ENCODE measurements around the gene MUSK. TPM values are rescaled to one million over a fixed set of nuclear protein-coding genes. Genes with fewer than 3 reads are reported as not detected.

The MUSK gene
- total RNA-seq, 1 experiment from 2014 or later: not detected

DNA sequence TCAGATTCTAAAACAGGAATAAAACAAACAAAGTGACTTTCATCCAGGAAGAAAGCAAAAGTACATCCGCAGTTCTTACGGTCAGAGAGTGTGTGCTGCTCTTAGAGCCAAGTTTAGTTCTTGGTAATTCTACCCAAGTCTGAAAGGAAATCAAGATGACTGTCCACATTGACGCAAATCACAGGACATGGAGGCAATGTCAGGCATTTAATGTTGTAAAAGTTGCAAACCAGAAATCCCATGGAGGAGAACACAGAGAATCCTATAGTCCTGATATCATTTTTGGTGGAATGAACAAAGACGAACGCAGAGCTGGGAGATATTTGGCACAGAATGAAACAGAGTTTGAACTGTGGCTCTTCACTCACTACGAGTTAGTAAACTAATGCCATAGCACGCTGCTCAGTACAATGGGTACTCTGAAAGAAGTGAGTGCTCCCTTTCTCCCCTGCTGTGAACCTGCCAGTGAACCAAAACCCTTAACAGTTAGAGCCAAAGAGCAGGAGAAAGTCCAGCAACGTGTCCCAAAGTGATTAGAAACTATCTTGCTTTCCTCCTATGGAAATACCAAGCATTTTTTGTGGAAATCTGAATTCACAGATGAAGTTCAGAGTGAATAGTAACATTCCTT, 74.3 kb downstream of the MUSK start:
- Histone ChIP-seq H3K9me3 (ENCODE audit: low read length) (no peaks in the 10 kb centered on the region), H3K27ac (ENCODE audit: low read length) (no peak overlapping the region), H2AFZ (ENCODE audit: low read length) (no peak overlapping the region), H3K4me2 (ENCODE audit: low read depth, low read length, poor library complexity, severe bottlenecking) (no peak overlapping the region), H4K20me1 (ENCODE audit: insufficient read depth, low read depth, low read length) (no peaks in the 10 kb centered on the region), H3K4me1 (ENCODE audit: low read length) (no peaks in the 10 kb centered on the region), H3K9ac (ENCODE audit: low read length) (no peak overlapping the region), H3K36me3 (ENCODE audit: insufficient read depth, low read length) (no peaks in the 10 kb centered on the region), H3K79me2 (ENCODE audit: low read length) (no peaks in the 10 kb centered on the region), H3K4me3 (ENCODE audit: low read length) (no peak overlapping the region), H3K27me3 (ENCODE audit: low read length) (0 out of 2 replicates have a peak, but pooled peaks cover 2% of the 10 kb centered on the region), H3K9me2 (replicated peaks; ENCODE audit: insufficient read depth, low read length) (peaks cover 7% of the 10 kb centered on the region; the same call in 1 of the 2 replicates)
- no peak for DNase-seq

DNA sequence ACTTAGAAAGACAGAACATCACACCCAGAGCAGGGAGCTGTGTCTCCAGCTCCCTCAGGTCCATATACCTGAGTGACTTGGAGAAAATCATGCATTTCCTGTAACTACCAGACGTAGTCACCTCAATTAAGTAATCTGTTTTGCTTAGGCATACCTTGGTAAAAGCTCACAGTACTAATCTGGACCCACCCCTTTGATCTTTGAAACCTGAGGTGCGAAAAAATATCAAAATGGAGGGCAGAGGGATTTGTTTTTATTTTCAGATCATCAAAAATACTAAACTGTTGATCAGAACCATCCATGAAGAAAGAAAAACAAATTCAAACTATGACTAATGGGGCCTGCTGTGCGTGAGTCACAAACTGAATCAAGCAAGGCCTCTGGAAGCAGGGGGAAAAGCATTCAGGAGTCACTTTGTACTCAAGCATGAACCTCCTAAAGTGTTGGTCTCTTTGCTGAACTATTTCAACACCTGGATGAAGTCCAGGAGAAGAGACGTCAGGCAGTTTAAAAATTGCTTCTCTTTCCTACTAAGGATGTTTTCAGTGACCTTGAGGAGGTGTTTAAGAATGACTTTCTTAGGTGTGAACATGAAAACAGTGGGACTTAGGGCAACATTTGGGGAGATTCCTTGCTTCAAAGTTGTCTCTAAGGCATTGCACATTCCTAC, 76.3 kb downstream of the MUSK start:
- no peaks in the 10 kb centered on the region for H3K9me3 ChIP-seq (ENCODE audit: low read length)
- H3K27me3 ChIP-seq (ENCODE audit: low read length): 0 out of 2 replicates have a peak, but pooled peaks cover 2% of the 10 kb centered on the region
- no peak overlapping the region for H3K4me3 ChIP-seq (ENCODE audit: low read length)
- H2AFZ ChIP-seq (ENCODE audit: low read length): no peak overlapping the region
- no peaks in the 10 kb centered on the region for H3K36me3 ChIP-seq (ENCODE audit: insufficient read depth, low read length)
- H3K79me2 ChIP-seq (ENCODE audit: low read length): no peaks in the 10 kb centered on the region
- no peak overlapping the region for H3K9ac ChIP-seq (ENCODE audit: low read length)
- H3K27ac ChIP-seq (ENCODE audit: low read length): no peak overlapping the region
- H4K20me1 ChIP-seq (ENCODE audit: insufficient read depth, low read depth, low read length): no peaks in the 10 kb centered on the region
- no peaks in the 10 kb centered on the region for H3K4me1 ChIP-seq (ENCODE audit: low read length)
- H3K9me2 ChIP-seq (replicated peaks; ENCODE audit: insufficient read depth, low read length): 0 out of 2 replicates have a peak, but pooled peaks cover 3% of the 10 kb centered on the region
- H3K4me2 ChIP-seq (ENCODE audit: low read depth, low read length, poor library complexity, severe bottlenecking): no peak overlapping the region
- no peak for DNase-seq

DNA sequence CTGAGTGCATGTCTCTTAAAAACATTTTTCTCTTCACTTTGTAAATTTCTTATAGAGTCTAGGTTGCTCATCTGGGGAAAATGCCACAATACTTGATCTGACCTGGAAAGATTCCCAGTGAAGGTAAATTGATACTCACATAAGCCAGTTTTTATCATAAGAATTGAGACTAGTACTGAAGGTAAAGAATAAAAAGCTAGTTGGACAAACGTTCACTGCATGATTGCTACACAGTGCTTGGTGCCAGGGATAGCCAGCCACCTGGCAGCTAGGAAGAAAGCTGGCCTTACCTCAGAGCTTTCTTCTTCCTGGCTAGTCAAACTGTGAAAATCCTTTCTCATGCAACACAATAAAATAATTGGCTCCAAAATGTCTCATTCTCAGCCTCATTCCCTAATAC, 77.1 kb downstream of the MUSK start:
- no peaks in the 10 kb centered on the region for H3K9me3 ChIP-seq (ENCODE audit: low read length)
- no peak overlapping the region for H3K4me3 ChIP-seq (ENCODE audit: low read length)
- no peaks in the 10 kb centered on the region for H3K4me1 ChIP-seq (ENCODE audit: low read length)
- no peaks in the 10 kb centered on the region for H3K36me3 ChIP-seq (ENCODE audit: insufficient read depth, low read length)
- H3K27me3 ChIP-seq (ENCODE audit: low read length): no peaks in the 10 kb centered on the region
- no peak overlapping the region for H3K9ac ChIP-seq (ENCODE audit: low read length)
- no peaks in the 10 kb centered on the region for H3K79me2 ChIP-seq (ENCODE audit: low read length)
- no peak overlapping the region for H2AFZ ChIP-seq (ENCODE audit: low read length)
- H4K20me1 ChIP-seq (ENCODE audit: insufficient read depth, low read depth, low read length): no peaks in the 10 kb centered on the region
- no peak overlapping the region for H3K4me2 ChIP-seq (ENCODE audit: low read depth, low read length, poor library complexity, severe bottlenecking)
- no peak for DNase-seq
- no peak overlapping the region for H3K27ac ChIP-seq (ENCODE audit: low read length)
- 0 out of 2 replicates have a peak, but pooled peaks cover 1% of the 10 kb centered on the region for H3K9me2 ChIP-seq (replicated peaks; ENCODE audit: insufficient read depth, low read length)

DNA sequence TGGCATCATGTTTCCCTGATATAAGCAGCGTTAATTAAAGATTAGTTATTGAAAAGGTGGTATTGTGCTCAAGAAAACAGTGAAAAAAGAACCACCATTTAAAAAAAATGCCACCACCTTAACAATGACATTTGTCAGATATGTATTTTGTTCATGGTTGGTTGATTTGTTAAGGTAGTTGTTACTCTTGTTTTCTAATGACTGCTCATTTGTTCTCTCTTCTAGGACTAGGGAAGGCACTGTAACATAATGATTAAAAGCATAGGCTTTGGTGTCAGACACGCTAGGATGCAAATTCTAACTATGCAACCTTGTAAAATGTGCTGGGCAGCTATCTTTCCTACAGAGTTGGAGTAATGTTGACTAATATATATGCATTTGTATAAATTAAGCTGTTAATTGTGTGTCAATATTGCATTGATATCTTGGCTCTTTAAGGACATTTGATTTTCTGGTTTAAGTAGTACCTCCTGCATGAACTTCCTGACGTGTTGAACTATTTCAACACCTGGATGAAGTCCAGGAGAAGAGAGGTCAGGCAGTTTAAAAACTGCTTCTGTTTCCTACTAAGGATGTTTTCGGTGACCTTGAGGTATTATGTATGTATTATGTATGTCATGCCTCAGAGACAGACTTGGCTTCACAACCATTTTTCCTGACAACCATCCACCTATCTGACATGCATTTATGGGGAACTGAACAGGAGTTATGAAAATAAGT, 77.8 kb downstream of the MUSK start:
- Histone ChIP-seq H3K36me3 (ENCODE audit: insufficient read depth, low read length) (no peaks in the 10 kb centered on the region), H3K9ac (ENCODE audit: low read length) (no peak overlapping the region), H4K20me1 (ENCODE audit: insufficient read depth, low read depth, low read length) (no peaks in the 10 kb centered on the region), H2AFZ (ENCODE audit: low read length) (no peak overlapping the region), H3K4me2 (ENCODE audit: low read depth, low read length, poor library complexity, severe bottlenecking) (no peak overlapping the region), H3K4me3 (ENCODE audit: low read length) (no peak overlapping the region), H3K27me3 (ENCODE audit: low read length) (no peaks in the 10 kb centered on the region), H3K4me1 (ENCODE audit: low read length) (no peaks in the 10 kb centered on the region), H3K9me2 (replicated peaks; ENCODE audit: insufficient read depth, low read length) (no peaks in the 10 kb centered on the region), H3K27ac (ENCODE audit: low read length) (no peak overlapping the region), H3K9me3 (ENCODE audit: low read length) (no peaks in the 10 kb centered on the region), H3K79me2 (ENCODE audit: low read length) (no peaks in the 10 kb centered on the region)
- DNase-seq: no peak

DNA sequence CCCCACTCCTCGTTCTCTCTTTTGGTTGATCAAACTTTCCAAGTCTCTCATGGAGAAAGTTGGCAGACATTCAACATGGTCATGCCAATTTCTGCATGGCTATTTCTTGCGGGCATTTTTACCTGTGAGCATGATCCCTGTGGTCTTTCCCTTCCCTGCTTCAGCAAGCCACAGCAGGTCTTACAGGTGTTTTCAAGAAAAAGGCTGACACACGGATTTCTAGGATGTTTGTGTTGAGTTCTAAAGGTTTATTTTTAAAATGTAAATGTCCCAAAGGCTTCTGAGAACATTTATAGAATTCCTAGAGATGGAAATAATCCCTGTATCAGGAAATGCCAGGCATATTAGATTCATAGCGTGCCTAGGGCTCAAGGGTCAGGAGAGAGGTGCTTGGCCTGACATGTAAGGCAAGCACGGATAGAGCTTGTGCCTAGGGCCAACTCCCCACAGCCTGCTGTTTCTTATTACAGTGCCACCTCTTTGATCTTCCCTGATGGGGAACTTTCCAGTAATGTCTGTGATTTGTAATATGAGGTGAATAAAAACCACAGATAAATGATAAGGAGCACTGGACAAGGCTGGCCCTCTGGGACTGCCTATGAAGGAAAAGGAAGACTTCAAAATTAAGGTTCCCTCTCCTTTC, 79.8 kb downstream of the MUSK start:
- no peak overlapping the region for H3K4me3 ChIP-seq (ENCODE audit: low read length)
- H2AFZ ChIP-seq (ENCODE audit: low read length): no peak overlapping the region
- H3K79me2 ChIP-seq (ENCODE audit: low read length): no peaks in the 10 kb centered on the region
- H3K4me2 ChIP-seq (ENCODE audit: low read depth, low read length, poor library complexity, severe bottlenecking): no peak overlapping the region
- no peak for DNase-seq
- H3K9me2 ChIP-seq (replicated peaks; ENCODE audit: insufficient read depth, low read length): no peaks in the 10 kb centered on the region
- H3K9ac ChIP-seq (ENCODE audit: low read length): no peak overlapping the region
- H3K27me3 ChIP-seq (ENCODE audit: low read length): no peaks in the 10 kb centered on the region
- no peaks in the 10 kb centered on the region for H4K20me1 ChIP-seq (ENCODE audit: insufficient read depth, low read depth, low read length)
- no peak overlapping the region for H3K27ac ChIP-seq (ENCODE audit: low read length)
- H3K36me3 ChIP-seq (ENCODE audit: insufficient read depth, low read length): no peaks in the 10 kb centered on the region
- no peaks in the 10 kb centered on the region for H3K9me3 ChIP-seq (ENCODE audit: low read length)
- H3K4me1 ChIP-seq (ENCODE audit: low read length): no peaks in the 10 kb centered on the region

DNA sequence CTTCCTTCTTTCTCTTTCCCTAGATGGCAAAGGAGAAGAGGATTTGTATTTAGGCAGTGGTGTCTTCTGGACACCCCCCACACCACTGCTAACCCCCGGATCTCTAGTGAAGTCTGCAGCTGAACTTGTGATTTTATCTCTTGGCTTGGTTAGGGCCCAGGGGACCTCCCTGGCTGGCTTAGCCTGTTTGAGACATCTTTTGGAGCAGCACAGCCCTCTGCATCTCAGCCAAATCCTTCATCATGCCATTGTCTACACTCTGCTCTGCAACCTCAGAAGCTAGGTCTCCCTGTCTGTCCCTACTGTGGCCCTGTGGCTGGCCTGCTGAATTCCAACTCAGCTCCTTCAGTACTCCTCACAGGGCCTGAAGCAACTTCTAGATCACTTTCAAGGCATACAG, 81.7 kb downstream of the MUSK start:
- Histone ChIP-seq H2AFZ (ENCODE audit: low read length) (no peak overlapping the region), H3K27me3 (ENCODE audit: low read length) (no peaks in the 10 kb centered on the region), H3K9me3 (ENCODE audit: low read length) (no peaks in the 10 kb centered on the region), H3K36me3 (ENCODE audit: insufficient read depth, low read length) (no peaks in the 10 kb centered on the region), H3K4me3 (ENCODE audit: low read length) (no peak overlapping the region), H3K4me2 (ENCODE audit: low read depth, low read length, poor library complexity, severe bottlenecking) (no peak overlapping the region), H3K79me2 (ENCODE audit: low read length) (no peaks in the 10 kb centered on the region), H3K27ac (ENCODE audit: low read length) (no peak overlapping the region), H4K20me1 (ENCODE audit: insufficient read depth, low read depth, low read length) (no peaks in the 10 kb centered on the region), H3K4me1 (ENCODE audit: low read length) (no peaks in the 10 kb centered on the region), H3K9ac (ENCODE audit: low read length) (no peak overlapping the region), H3K9me2 (replicated peaks; ENCODE audit: insufficient read depth, low read length) (no peaks in the 10 kb centered on the region)
- DNase-seq: no peak

DNA sequence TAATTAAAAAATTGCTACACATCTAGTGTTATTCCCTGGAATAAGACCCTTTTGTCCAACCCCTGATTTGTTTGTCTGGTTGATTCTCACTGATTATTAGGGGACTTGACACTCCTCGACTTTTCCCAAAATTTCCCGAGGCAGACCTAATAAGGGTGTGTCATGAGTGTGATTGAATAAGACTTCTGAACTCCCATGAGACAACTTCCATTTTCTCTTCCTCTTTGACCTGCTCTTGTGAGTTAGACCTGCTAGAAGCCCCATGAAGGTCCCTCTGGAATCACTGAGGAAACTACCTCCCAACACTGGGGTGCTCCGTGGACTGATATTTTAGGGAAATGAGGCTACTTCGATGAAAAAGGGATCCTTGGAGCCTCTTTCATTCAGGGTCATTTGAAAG, 83.4 kb downstream of the MUSK start:
- no peaks in the 10 kb centered on the region for H3K79me2 ChIP-seq (ENCODE audit: low read length)
- H3K27ac ChIP-seq (ENCODE audit: low read length): no peak overlapping the region
- no peaks in the 10 kb centered on the region for H3K36me3 ChIP-seq (ENCODE audit: insufficient read depth, low read length)
- H3K4me3 ChIP-seq (ENCODE audit: low read length): no peak overlapping the region
- no peak for DNase-seq
- no peaks in the 10 kb centered on the region for H3K9me2 ChIP-seq (replicated peaks; ENCODE audit: insufficient read depth, low read length)
- H3K9me3 ChIP-seq (ENCODE audit: low read length): no peaks in the 10 kb centered on the region
- H3K4me1 ChIP-seq (ENCODE audit: low read length): no peaks in the 10 kb centered on the region
- H3K4me2 ChIP-seq (ENCODE audit: low read depth, low read length, poor library complexity, severe bottlenecking): no peak overlapping the region
- H3K27me3 ChIP-seq (ENCODE audit: low read length): no peaks in the 10 kb centered on the region
- no peak overlapping the region for H3K9ac ChIP-seq (ENCODE audit: low read length)
- no peak overlapping the region for H2AFZ ChIP-seq (ENCODE audit: low read length)
- no peaks in the 10 kb centered on the region for H4K20me1 ChIP-seq (ENCODE audit: insufficient read depth, low read depth, low read length)

DNA sequence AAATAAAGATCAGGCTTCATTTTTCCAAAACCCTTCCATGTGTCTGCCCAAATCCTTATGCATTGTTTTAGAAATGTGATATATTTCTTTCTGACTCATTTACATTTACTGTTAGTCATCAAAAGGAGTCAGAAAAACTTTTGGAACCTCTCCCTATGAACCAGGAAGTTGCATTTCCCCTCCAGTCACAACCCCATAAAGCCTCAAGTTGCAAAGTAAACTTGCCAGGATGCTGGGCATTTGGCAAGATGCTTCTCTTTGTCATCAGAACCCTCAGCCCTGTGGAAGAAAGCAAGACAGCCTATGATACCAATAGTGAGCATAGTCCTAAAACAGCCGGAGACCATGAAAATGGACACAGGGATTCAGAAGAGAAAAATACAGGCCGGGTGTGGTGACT, 84.2 kb downstream of the MUSK start:
- Histone ChIP-seq H3K27me3 (ENCODE audit: low read length) (no peaks in the 10 kb centered on the region), H3K4me2 (ENCODE audit: low read depth, low read length, poor library complexity, severe bottlenecking) (no peak overlapping the region), H3K9me2 (replicated peaks; ENCODE audit: insufficient read depth, low read length) (no peaks in the 10 kb centered on the region), H3K9me3 (ENCODE audit: low read length) (no peaks in the 10 kb centered on the region), H3K27ac (ENCODE audit: low read length) (no peak overlapping the region), H3K4me1 (ENCODE audit: low read length) (no peaks in the 10 kb centered on the region), H3K4me3 (ENCODE audit: low read length) (no peak overlapping the region), H3K36me3 (ENCODE audit: insufficient read depth, low read length) (no peaks in the 10 kb centered on the region), H3K9ac (ENCODE audit: low read length) (no peak overlapping the region), H4K20me1 (ENCODE audit: insufficient read depth, low read depth, low read length) (no peaks in the 10 kb centered on the region), H2AFZ (ENCODE audit: low read length) (no peak overlapping the region), H3K79me2 (ENCODE audit: low read length) (no peaks in the 10 kb centered on the region)
- no peak for DNase-seq

All from Karpas-422 (cell line).